Stomach smooth muscle (tissue), 2 donors: ENCODE data around the gene DEGS1.

Experiments
- H3K27ac ChIP-seq: one replicate; pipeline ENCODE4 v1.7.0; 2013; ENCODE audit warnings: mild to moderate bottlenecking, low read length, inconsistent platforms
- H3K27me3 ChIP-seq, 2 donors: one replicate each; pipeline ENCODE4 v1.7.0; 2013; ENCODE audit warnings: low read length in 2 of 2; ENCODE audit not compliant: insufficient read depth in 2 of 2, control insufficient read depth in 1 of 2
- H3K36me3 ChIP-seq, 2 donors: one replicate each; pipeline ENCODE4 v1.7.0; 2013; ENCODE audit warnings: low read length in 2 of 2; ENCODE audit not compliant: control insufficient read depth in 2 of 2, insufficient read depth in 2 of 2
- H3K4me1 ChIP-seq: one replicate; pipeline ENCODE4 v1.7.0; 2013; ENCODE audit warnings: low read length; ENCODE audit not compliant: control insufficient read depth, insufficient read depth
- H3K4me3 ChIP-seq, 2 donors: one replicate each; pipeline ENCODE4 v1.7.0; 2013; ENCODE audit warnings: low read length in 2 of 2
- H3K9ac ChIP-seq, 2 donors: one replicate each; pipeline ENCODE4 v1.7.0; 2013; ENCODE audit warnings: low read length in 2 of 2, mild to moderate bottlenecking in 1 of 2
- H3K9me3 ChIP-seq, 2 donors: one replicate each; pipeline ENCODE4 v1.7.0; 2013; ENCODE audit warnings: low read length in 2 of 2; ENCODE audit not compliant: control insufficient read depth in 2 of 2
- donor health status: healthy.
- donor health status: Pancreatic carcinoma.

The DEGS1 gene

DNA sequence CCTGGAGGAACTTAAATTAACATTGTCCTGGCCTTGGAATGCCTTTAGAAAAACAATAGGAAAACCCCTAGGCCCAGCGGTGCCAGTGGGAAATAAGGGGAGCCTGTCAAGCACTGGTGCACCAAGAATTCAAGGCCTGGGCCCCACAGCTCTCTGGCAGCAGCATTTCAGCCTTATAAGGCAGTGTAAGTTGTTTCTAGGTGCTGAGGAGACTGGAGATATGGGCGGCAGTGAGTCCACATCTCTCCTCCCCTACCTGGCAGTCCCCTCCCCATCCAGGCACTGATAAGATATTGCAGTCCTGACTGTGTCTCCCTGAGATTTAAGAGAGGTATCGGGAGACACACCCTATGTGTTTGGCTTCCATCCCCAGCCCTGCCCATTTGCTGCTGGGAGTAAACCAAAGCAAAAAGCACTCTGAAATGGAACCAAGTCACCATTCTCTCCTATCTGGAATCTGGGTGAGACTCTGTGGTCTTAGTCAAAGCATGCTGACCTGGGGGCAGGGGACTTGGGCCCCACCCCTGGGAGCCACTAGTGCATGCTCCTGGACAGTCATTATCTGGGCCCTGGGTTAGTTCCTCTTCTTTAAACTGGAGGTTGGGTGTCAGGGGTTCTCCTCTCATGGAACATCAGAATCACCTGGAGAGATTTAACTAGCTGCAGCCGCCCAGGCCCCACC, 30.5 kb downstream of the DEGS1 start:
- Histone ChIP-seq H3K27me3 (no peaks in the 10 kb centered on the region), H3K4me3 (no peak overlapping the region), H3K36me3 (no peaks in the 10 kb centered on the region), H3K9ac (no peak overlapping the region), H3K9me3 (no peaks in the 10 kb centered on the region), H3K4me1 (no peaks in the 10 kb centered on the region), H3K27ac (no peak overlapping the region)

- H3K27me3 ChIP-seq, result no peaks in the 10 kb centered on the region
- no peaks in the 10 kb centered on the region for H3K9me3 ChIP-seq
- H3K9ac ChIP-seq, result no peak overlapping the region
- H3K27ac ChIP-seq, result no peak overlapping the region
- no peak overlapping the region for H3K4me3 ChIP-seq
- no peaks in the 10 kb centered on the region for H3K4me1 ChIP-seq
- H3K36me3 ChIP-seq, result no peaks in the 10 kb centered on the region
Measured at GRCh38 chr1:224216382-224216781, 33.3 kb downstream of the DEGS1 start.

- no peak overlapping the region for H3K4me3 ChIP-seq
- H3K9me3 ChIP-seq, result no peaks in the 10 kb centered on the region
- no peaks in the 10 kb centered on the region for H3K4me1 ChIP-seq
- H3K9ac ChIP-seq, result no peak overlapping the region
- H3K36me3 ChIP-seq, result no peaks in the 10 kb centered on the region
- no peaks in the 10 kb centered on the region for H3K27me3 ChIP-seq
- no peak overlapping the region for H3K27ac ChIP-seq
Measured at GRCh38 chr1:224217655-224218623, 34.9 kb downstream of the DEGS1 start.

DNA sequence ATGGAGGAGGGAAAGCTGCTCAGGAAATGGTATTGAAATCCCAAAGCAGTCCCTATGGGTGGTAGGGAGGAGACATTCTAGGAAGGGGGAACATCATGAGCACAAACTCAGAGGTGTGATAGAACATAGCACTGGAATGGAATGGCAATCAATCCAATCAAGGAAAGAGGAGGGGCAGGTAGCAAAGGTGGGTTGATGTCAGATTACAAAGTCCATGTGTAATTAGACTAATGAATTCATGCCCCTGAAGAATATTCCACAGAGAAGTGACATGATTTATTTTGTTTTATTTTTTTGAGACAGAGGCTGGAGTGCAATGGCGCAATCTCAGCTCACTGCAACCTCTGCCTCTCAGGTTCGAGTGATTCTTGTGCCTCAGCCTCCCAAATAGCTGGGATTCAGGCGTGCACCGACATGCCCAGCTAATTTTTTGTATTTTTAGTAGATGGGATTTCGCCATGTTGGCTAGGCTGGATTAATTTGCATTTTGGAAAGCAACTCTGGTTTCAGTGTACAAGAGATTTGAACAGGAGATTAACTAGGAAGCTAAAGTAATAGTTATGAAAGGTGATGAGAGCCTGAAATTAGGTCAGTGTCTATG, 36.1 kb downstream of the DEGS1 start:
- Histone ChIP-seq H3K4me3 (no peak overlapping the region), H3K36me3 (no peaks in the 10 kb centered on the region), H3K27ac (no peak overlapping the region), H3K27me3 (no peaks in the 10 kb centered on the region), H3K4me1 (peaks cover 11% of the 10 kb centered on the region), H3K9ac (no peak overlapping the region), H3K9me3 (no peaks in the 10 kb centered on the region)

DNA sequence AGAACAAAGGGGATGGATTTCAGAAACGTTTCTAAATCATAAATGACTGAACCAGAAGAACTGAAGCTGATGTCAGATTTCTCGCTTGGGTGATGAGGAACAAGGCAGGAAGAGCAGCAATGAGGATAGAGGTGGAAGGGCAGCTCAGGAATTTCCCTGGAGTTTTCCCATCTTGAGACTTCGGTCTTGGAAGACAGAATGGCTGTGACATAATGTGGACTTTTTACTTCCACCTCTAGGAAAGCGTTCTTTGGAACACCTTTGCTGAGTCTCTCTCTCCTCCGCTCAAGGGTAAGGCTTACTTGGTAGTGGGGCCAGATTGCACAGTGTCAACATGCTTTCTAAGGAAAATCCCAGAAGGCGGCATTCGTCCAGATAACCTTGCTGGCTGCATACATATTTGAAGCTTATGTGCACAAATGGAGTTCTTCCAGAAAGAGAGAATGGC, 36.6 kb downstream of the DEGS1 start:
- Histone ChIP-seq H3K27ac (no peak overlapping the region), H3K27me3 (no peaks in the 10 kb centered on the region), H3K9me3 (no peaks in the 10 kb centered on the region), H3K9ac (no peak overlapping the region), H3K36me3 (no peaks in the 10 kb centered on the region), H3K4me3 (no peak overlapping the region), H3K4me1 (peaks cover 11% of the 10 kb centered on the region)

GRCh38 chr1:224223819-224224714, 41.0 kb downstream of the DEGS1 start:
- H3K9ac ChIP-seq, result peak overlapping the region; percentile 5 to 52
- H3K9me3 ChIP-seq, result no peaks in the 10 kb centered on the region
- peak overlapping the region; percentile 79 for H3K27ac ChIP-seq
- H3K4me3 ChIP-seq, result peak overlapping the region; percentile 33 to 47
- peaks cover 11% of the 10 kb centered on the region for H3K4me1 ChIP-seq
- no peaks in the 10 kb centered on the region for H3K27me3 ChIP-seq
- peaks cover 10 to 12% of the 10 kb centered on the region in 2 donors for H3K36me3 ChIP-seq

DNA sequence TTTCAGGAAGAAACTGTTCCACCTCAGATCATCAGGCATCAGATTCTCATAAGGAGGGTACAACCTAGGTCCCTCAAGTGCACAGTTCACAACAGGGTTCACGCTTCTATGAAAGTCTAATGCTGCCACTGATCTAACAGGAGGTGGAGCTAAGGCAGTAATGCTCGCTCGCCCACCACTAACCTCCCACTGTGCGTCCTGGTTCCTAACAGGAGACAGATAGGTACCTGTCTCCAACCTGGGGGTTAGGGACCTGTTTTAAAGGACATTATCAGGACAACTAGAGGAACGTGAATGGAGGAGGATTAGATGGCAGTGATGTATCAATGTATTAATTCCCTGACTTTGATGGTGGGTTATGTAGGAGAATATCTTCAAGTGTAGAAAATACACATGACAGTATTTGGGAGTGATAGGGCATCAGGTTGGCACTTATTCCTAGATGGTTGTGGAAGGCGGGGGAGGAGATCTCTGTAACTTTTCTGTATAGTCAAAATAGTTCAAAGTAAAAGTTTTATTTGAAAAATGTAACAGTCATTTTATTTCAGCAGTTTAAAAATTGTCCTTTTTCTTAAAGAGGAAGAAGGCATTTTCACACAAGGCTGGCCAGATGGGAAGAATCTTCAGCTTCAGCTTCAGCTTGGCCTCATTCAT, 43.9 kb downstream of the DEGS1 start:
- Histone ChIP-seq H3K36me3 (peaks cover 15 to 19% of the 10 kb centered on the region in 2 donors), H3K9ac (no peak overlapping the region), H3K9me3 (no peaks in the 10 kb centered on the region)

GRCh38 chr1:224234017-224234416, 51.0 kb downstream of the DEGS1 start:
- Histone ChIP-seq H3K36me3 (peaks cover 12 to 15% of the 10 kb centered on the region in 2 donors), H3K4me3 (no peak overlapping the region), H3K9ac (no peak overlapping the region), H3K9me3 (no peaks in the 10 kb centered on the region), H3K27ac (no peak overlapping the region), H3K27me3 (no peaks in the 10 kb centered on the region), H3K4me1 (no peaks in the 10 kb centered on the region)

More for the DNA sequence above, 43.9 kb downstream of the DEGS1 start:
- peaks cover 11% of the 10 kb centered on the region for H3K4me1 ChIP-seq
- no peaks in the 10 kb centered on the region for H3K27me3 ChIP-seq
- H3K4me3 ChIP-seq, result no peak overlapping the region
- H3K27ac ChIP-seq, result no peak overlapping the region

DNA sequence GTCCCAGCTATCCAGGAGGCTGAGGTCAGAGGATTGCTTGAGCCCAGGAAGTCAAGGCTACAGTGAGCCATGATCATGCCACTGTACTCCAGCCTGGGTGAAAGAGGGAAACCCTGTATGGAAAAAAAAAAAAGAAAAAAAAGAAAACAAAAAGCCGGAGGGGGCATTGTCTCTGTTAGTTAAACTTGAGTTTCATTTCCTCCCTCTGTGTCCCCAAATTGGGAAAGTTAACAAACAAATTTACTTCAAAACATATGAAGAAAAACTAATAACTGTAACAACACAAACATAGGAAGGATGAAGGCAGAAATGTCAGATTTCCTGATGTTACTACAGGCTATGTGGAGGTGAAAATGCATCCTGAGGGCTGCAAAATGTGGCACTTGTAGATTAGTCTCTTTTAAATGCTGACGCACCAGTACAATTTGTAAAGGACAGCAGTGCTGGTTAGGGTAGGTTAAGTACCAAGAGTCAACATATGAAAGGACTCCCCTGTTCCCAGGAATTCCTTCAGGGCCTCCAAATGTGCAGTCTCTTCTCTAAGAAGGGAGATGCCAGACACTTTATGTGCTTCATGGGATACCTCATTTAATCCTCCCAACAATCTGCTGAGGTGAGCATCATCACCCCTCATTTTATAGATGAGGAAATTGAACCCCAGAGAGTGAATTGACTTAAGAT, 52.9 kb downstream of the DEGS1 start:
- no peak overlapping the region for H3K27ac ChIP-seq
- no peak overlapping the region for H3K9ac ChIP-seq
- H3K36me3 ChIP-seq, result peaks cover 11 to 14% of the 10 kb centered on the region in 2 donors
- no peak overlapping the region for H3K4me3 ChIP-seq
- H3K27me3 ChIP-seq, result no peaks in the 10 kb centered on the region
- no peaks in the 10 kb centered on the region for H3K9me3 ChIP-seq
- no peaks in the 10 kb centered on the region for H3K4me1 ChIP-seq
